Endodermal cell (in vitro differentiated cells): Measurements from ENCODE around the gene PNKD. TPM values are rescaled to one million over a fixed set of nuclear protein-coding genes. Genes with fewer than 3 reads are reported as not detected.

ENCODE experiments used
- DNase-seq: peaks from one replicate; pipeline ENCODE4 v3.0.0-alpha.2; 2017
- H3K27ac ChIP-seq: 2 replicates; pipeline ENCODE4 v1.5.1; 2013; ENCODE audit warnings: mild to moderate bottlenecking, low read depth, low read length, moderate library complexity
- H3K27me3 ChIP-seq: 2 replicates; pipeline ENCODE4 v1.6.1; 2013; ENCODE audit warnings: mild to moderate bottlenecking, low read length, moderate library complexity; ENCODE audit not compliant: insufficient read depth, control insufficient read depth, poor library complexity, severe bottlenecking
- H3K36me3 ChIP-seq: 2 replicates; pipeline ENCODE4 v1.7.0; 2013; ENCODE audit warnings: mild to moderate bottlenecking, low read length, moderate library complexity; ENCODE audit not compliant: control insufficient read depth, insufficient read depth
- H3K4me1 ChIP-seq: one replicate; pipeline ENCODE4 v1.7.0; 2013; ENCODE audit warnings: low read length; ENCODE audit not compliant: control insufficient read depth, insufficient read depth
- H3K4me3 ChIP-seq: 2 replicates; pipeline ENCODE4 v1.5.1; 2013; ENCODE audit warnings: mild to moderate bottlenecking, low read length, moderate library complexity
- H3K9ac ChIP-seq: 2 replicates; pipeline ENCODE4 v1.6.1; 2013; ENCODE audit warnings: mild to moderate bottlenecking, low read length, moderate library complexity; ENCODE audit not compliant: poor library complexity, severe bottlenecking; ENCODE audit errors: extremely low read depth
- H3K9me3 ChIP-seq: 2 replicates; pipeline ENCODE4 v1.6.1; 2013; ENCODE audit warnings: mild to moderate bottlenecking, low read length, moderate library complexity; ENCODE audit not compliant: control insufficient read depth
- H3K27ac Mint-ChIP-seq: 2 replicates; pipeline ENCODE4 v1.8.0; 2020; ENCODE audit warnings: mixed read lengths
- H3K27me3 Mint-ChIP-seq: 2 replicates; pipeline ENCODE4 v1.8.0; 2021; ENCODE audit warnings: mild to moderate bottlenecking, mixed read lengths; ENCODE audit not compliant: insufficient read depth
- H3K36me3 Mint-ChIP-seq: 2 replicates; pipeline ENCODE4 v1.8.0; 2020; ENCODE audit warnings: low read depth, mixed read lengths
- H3K4me1 Mint-ChIP-seq: 2 replicates; pipeline ENCODE4 v1.8.0; 2020; ENCODE audit warnings: mixed read lengths
- H3K4me3 Mint-ChIP-seq: 2 replicates; pipeline ENCODE4 v1.8.0; 2020; ENCODE audit warnings: mild to moderate bottlenecking, moderate library complexity, mixed read lengths
- H3K9me3 Mint-ChIP-seq: 2 replicates; pipeline ENCODE4 v1.8.0; 2020; ENCODE audit warnings: mild to moderate bottlenecking, mixed read lengths
- WGBS, 2 experiments: methylation state at CpG; one replicate each; pipeline versions ENCODE4 v1.1.5 to v1.1.7; 2013; ENCODE audit warnings: missing lambda C conversion rate in 2 of 2, mixed read lengths in 1 of 2; ENCODE audit not compliant: insufficient coverage in 1 of 2, insufficient read length in 1 of 2; 5-methylcytosine and 5-hydroxymethylcytosine counted together
- total RNA-seq, 2 donors: library from RNA; stranded (reverse); fragmentation: NEBNext Ultra II Directional in 1 of 2; extraction: Animal tissue kit (Norgen Biotek cat#: 25700) in 1 of 2; gene quantifications; 2 replicates in 1 of 2; 3 replicates in 1 of 2; pipeline ENCODE4 v1.2.1, GENCODE V29; 2021
- TF ChIP-seq, protein P1 (sequence below): fragments of 200-600 bp; sonication (generic); conservative IDR thresholded peaks from 2 replicates; pipeline ENCODE4 v1.5.0; 2021; ENCODE audit warnings: antibody characterized with exemption, mild to moderate bottlenecking

PNKD gene
- total RNA-seq, 2 donors from 2014 or later = 33.9 to 39.6 TPM

- H3K4me3 ChIP-seq = peak within 1 kb of the TSS; percentile 75
- H3K4me3 Mint-ChIP-seq = peak within 1 kb of the TSS; percentile 67
- H3K27ac Mint-ChIP-seq = peak within 1 kb of the TSS; percentile 55
- no peaks in the 10 kb centered on the region for H3K27me3 Mint-ChIP-seq
- peaks cover 70% of the 10 kb centered on the region for H3K4me1 Mint-ChIP-seq
- H3K27me3 ChIP-seq = no peaks in the 10 kb centered on the region
- 24 to 56% methylated on average over 21 to 61 of the region's 63 CpGs for WGBS, 2 experiments
- H3K9me3 ChIP-seq = no peaks in the 10 kb centered on the region
- TF ChIP-seq, protein P1, sequence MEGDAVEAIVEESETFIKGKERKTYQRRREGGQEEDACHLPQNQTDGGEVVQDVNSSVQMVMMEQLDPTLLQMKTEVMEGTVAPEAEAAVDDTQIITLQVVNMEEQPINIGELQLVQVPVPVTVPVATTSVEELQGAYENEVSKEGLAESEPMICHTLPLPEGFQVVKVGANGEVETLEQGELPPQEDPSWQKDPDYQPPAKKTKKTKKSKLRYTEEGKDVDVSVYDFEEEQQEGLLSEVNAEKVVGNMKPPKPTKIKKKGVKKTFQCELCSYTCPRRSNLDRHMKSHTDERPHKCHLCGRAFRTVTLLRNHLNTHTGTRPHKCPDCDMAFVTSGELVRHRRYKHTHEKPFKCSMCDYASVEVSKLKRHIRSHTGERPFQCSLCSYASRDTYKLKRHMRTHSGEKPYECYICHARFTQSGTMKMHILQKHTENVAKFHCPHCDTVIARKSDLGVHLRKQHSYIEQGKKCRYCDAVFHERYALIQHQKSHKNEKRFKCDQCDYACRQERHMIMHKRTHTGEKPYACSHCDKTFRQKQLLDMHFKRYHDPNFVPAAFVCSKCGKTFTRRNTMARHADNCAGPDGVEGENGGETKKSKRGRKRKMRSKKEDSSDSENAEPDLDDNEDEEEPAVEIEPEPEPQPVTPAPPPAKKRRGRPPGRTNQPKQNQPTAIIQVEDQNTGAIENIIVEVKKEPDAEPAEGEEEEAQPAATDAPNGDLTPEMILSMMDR = peak; percentile 99
- peak within 1 kb of the TSS; percentile 22 for H3K9ac ChIP-seq
- H3K9me3 Mint-ChIP-seq = no peaks in the 10 kb centered on the region
- H3K36me3 ChIP-seq = no peaks in the 10 kb centered on the region
- no peaks in the 10 kb centered on the region for H3K36me3 Mint-ChIP-seq
- no peak within 1 kb of the TSS for H3K27ac ChIP-seq
- peaks cover 23% of the 10 kb centered on the region for H3K4me1 ChIP-seq
- peak; percentile 92 for DNase-seq
These were observed 22.0 kb downstream of the PNKD start, which contains the start of gene TMBIM1 for GRCh38 chr2:218292048-218293014. TMBIM1 (minus strand) TSS chr2:218292503; CDS start chr2:218282141, 10,362 bp downstream.

GRCh38 chr2:218293715-218294429 is 23.6 kb downstream of the PNKD start:
- Histone ChIP-seq H3K9ac (no peak overlapping the region), H3K9me3 (no peaks in the 10 kb centered on the region), H3K27ac (no peak overlapping the region), H3K27me3 (no peaks in the 10 kb centered on the region), H3K4me1 (peaks cover 23% of the 10 kb centered on the region), H3K36me3 (no peaks in the 10 kb centered on the region), H3K4me3 (no peak overlapping the region)
- TF ChIP-seq, protein P1 = no peak
- no peak for DNase-seq
- Mint-ChIP-seq H3K4me3 (peak overlapping the region; percentile 67), H3K4me1 (peaks cover 66% of the 10 kb centered on the region), H3K36me3 (no peaks in the 10 kb centered on the region), H3K27ac (no peak overlapping the region), H3K9me3 (no peaks in the 10 kb centered on the region), H3K27me3 (no peaks in the 10 kb centered on the region)
- WGBS, 2 experiments = 44 to 66% methylated on average over 2 to 3 of the region's 5 CpGs

- TF ChIP-seq, protein P1 = no peak
- Histone ChIP-seq H3K36me3 (no peaks in the 10 kb centered on the region), H3K27me3 (no peaks in the 10 kb centered on the region), H3K4me3 (no peak overlapping the region), H3K9ac (no peak overlapping the region), H3K4me1 (peaks cover 22% of the 10 kb centered on the region), H3K27ac (no peak overlapping the region), H3K9me3 (no peaks in the 10 kb centered on the region)
- 84 to 97% methylated on average over 5 of the region's 5 CpGs for WGBS, 2 experiments
- DNase-seq = no peak
- no peaks in the 10 kb centered on the region for H3K9me3 Mint-ChIP-seq
- peak overlapping the region; percentile 36 for H3K27ac Mint-ChIP-seq
- H3K27me3 Mint-ChIP-seq = no peaks in the 10 kb centered on the region
- no peak overlapping the region for H3K4me3 Mint-ChIP-seq
- no peaks in the 10 kb centered on the region for H3K36me3 Mint-ChIP-seq
- peaks cover 61% of the 10 kb centered on the region for H3K4me1 Mint-ChIP-seq
These were observed 24.2 kb downstream of the PNKD start for GRCh38 chr2:218294430-218295022.
